H1 (cell line): ENCODE data around the gene GRIN2C. TPM values are rescaled to one million over a fixed set of nuclear protein-coding genes. Genes with fewer than 3 reads are reported as not detected.

Experiments used
- CTCF ChIP-seq, 3 experiments: IDR thresholded peaks; 1 replicate in 2 of 3; 2 replicates in 1 of 3; pipeline versions ENCODE4 v1.5.1 to v1.6.1; 2011; ENCODE audit warnings: low read length in 3 of 3, mild to moderate bottlenecking in 3 of 3, inconsistent platforms in 2 of 3, low read depth in 1 of 3, moderate library complexity in 1 of 3; ENCODE audit not compliant: insufficient read depth in 1 of 3; ENCODE audit errors: control extremely low read depth in 1 of 3
- polyA plus RNA-seq, 7 experiments: library from polyadenylated mRNA; depleted of rRNA in 3 of 7; stranded (reverse) in 5 of 7; unstranded in 2 of 7; fragments of >200 nt in 5 of 7; fragments of 200-250 nt in 2 of 7; gene quantifications; 1 replicate in 5 of 7; 2 replicates in 1 of 7; 4 replicates in 1 of 7; pipeline versions ENCODE4 v1.2.1 to v1.2.3, GENCODE V29; 2011 to 2013; ENCODE audit warnings: missing spikeins in 2 of 7, mixed read lengths in 2 of 7
- total RNA-seq: library from RNA; stranded (reverse); fragmentation: NEBNext Ultra II Directional; extraction: Animal tissue kit (Norgen Biotek cat#: 25700); gene quantifications from 2 replicates; pipeline ENCODE4 v1.2.1, GENCODE V29; 2021

GRIN2C gene
- total and polyA plus RNA-seq, 2 of the 8 experiments (the other 6 are each of a cell fraction or from before 2014, with no cell fraction given) = 0.06 to 0.07 TPM

- no peak for TF ChIP-seq CTCF (IDR thresholded peaks at IDR 0.05; ENCODE audit: control extremely low read depth in 1 of 3, insufficient read depth in 1 of 3, low read depth in 1 of 3, low read length in 3 of 3)
These were observed 53.4 kb downstream of the GRIN2C start (continued) for GRCh38 chr17:74806334-74806733.
